H1 (cell line): Measurements from ENCODE around the gene ZFAND3.

ENCODE experiments used
- BACH1 ChIP-seq: IDR thresholded peaks from 2 replicates; pipeline ENCODE4 v1.6.1; 2012; ENCODE audit warnings: low read length, improper control_type of control experiment
- BCL11A ChIP-seq, 2 experiments: IDR thresholded peaks; one replicate each; pipeline ENCODE4 v1.6.1; 2011; ENCODE audit warnings: low read depth in 2 of 2, low read length in 2 of 2, mild to moderate bottlenecking in 2 of 2
- CHD2 ChIP-seq: IDR thresholded peaks from 2 replicates; pipeline ENCODE4 v1.6.1; 2012; ENCODE audit warnings: low read length, improper control_type of control experiment
- CTCF ChIP-seq, 3 experiments: IDR thresholded peaks; 1 replicate in 2 of 3; 2 replicates in 1 of 3; pipeline versions ENCODE4 v1.5.1 to v1.6.1; 2011; ENCODE audit warnings: low read length in 3 of 3, mild to moderate bottlenecking in 3 of 3, inconsistent platforms in 2 of 3, low read depth in 1 of 3, moderate library complexity in 1 of 3; ENCODE audit not compliant: insufficient read depth in 1 of 3; ENCODE audit errors: control extremely low read depth in 1 of 3
- EP300 ChIP-seq, 2 experiments: IDR thresholded peaks; 1 replicate in 1 of 2; 2 replicates in 1 of 2; pipeline ENCODE4 v1.6.1; 2011 to 2012; ENCODE audit warnings: low read depth in 2 of 2, low read length in 2 of 2, mild to moderate bottlenecking in 2 of 2, borderline replicate concordance in 1 of 2, inconsistent platforms in 1 of 2, moderate library complexity in 1 of 2
- MAFK ChIP-seq: IDR thresholded peaks from 2 replicates; pipeline ENCODE4 v1.6.1; 2012; ENCODE audit warnings: low read depth, mild to moderate bottlenecking, improper control_type of control experiment, low read length
- MAX ChIP-seq: IDR thresholded peaks from 2 replicates; pipeline ENCODE4 v1.6.1; 2012; ENCODE audit warnings: inconsistent platforms
- POLR2A ChIP-seq, 2 experiments: IDR thresholded peaks; 1 replicate in 1 of 2; 2 replicates in 1 of 2; pipeline ENCODE4 v1.6.1; 2011; ENCODE audit warnings: low read depth in 2 of 2, low read length in 2 of 2, mild to moderate bottlenecking in 2 of 2; ENCODE audit errors: control extremely low read depth in 1 of 2
- USF2 ChIP-seq: IDR thresholded peaks from 2 replicates; pipeline ENCODE4 v1.6.1; 2011; ENCODE audit warnings: low read length, improper control_type of control experiment
- YY1 ChIP-seq: IDR thresholded peaks from 2 replicates; pipeline ENCODE4 v1.6.1; 2011; ENCODE audit warnings: low read depth, mild to moderate bottlenecking, low read length

GRCh38 chr6:37982317-37982716 is 162.8 kb downstream of the ZFAND3 start:
- TF ChIP-seq MAFK (no peak), POLR2A (IDR thresholded peaks at IDR 0.05; ENCODE audit: control extremely low read depth in 1 of 2, low read depth in 2 of 2, low read length in 2 of 2) (no peak), CTCF (IDR thresholded peaks at IDR 0.05; ENCODE audit: control extremely low read depth in 1 of 3, insufficient read depth in 1 of 3, low read depth in 1 of 3, low read length in 3 of 3) (no peak), MAX (no peak), BACH1 (no peak), USF2 (no peak), CHD2 (no peak), YY1 (no peak), EP300 (IDR thresholded peaks at IDR 0.05; ENCODE audit: borderline replicate concordance in 1 of 2, low read depth in 2 of 2, low read length in 2 of 2) (no peak), BCL11A (IDR thresholded peaks at IDR 0.05; ENCODE audit: low read depth in 2 of 2, low read length in 2 of 2) (no peak)
